Forelimb muscle (tissue), 1 donor: ENCODE data around the gene TFF1. TPM values are rescaled to one million over a fixed set of nuclear protein-coding genes. Genes with fewer than 3 reads are reported as not detected.

Experiments
- DNase-seq: peaks from one replicate; pipeline ENCODE4 v3.0.0-alpha.2; 2013; ENCODE audit warnings: low read depth
- polyA plus RNA-seq: library from polyadenylated mRNA; unstranded; fragments of 120-200 nt; gene quantifications from one replicate; pipeline ENCODE4 v1.2.1, GENCODE V29; 2013; ENCODE audit not compliant: insufficient read length

TFF1 gene
- polyA plus RNA-seq, 1 donor, result not detected

DNA sequence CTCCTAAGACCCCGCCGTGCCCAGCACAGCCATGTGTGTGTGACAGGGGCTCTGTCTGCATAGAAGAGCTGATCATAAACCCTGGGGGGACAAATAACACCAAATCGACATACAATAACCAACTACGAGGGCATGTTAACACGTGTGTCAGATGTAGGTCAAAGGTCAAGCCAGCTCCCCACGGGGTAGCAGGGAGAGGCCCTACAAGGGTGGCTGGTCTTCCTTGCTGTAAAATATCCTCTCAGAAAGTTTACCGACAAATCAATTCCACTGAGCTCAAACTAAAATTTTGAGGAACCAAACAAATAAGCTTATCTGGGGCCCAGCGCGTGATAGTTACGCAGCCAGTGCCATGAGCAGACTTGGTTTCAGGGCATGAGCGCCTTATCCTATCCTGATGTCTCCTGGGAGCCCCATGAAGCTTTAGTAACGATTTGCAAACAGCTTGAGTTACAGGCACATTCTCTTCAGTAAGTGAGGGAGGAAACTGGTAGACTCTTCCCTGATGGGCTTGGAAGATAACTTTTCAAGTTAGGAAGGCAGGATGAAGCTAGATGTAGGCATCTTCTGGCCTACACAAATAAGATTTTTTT lies 32.2 kb upstream of the TFF1 start:
- DNase-seq, result no peak

DNA sequence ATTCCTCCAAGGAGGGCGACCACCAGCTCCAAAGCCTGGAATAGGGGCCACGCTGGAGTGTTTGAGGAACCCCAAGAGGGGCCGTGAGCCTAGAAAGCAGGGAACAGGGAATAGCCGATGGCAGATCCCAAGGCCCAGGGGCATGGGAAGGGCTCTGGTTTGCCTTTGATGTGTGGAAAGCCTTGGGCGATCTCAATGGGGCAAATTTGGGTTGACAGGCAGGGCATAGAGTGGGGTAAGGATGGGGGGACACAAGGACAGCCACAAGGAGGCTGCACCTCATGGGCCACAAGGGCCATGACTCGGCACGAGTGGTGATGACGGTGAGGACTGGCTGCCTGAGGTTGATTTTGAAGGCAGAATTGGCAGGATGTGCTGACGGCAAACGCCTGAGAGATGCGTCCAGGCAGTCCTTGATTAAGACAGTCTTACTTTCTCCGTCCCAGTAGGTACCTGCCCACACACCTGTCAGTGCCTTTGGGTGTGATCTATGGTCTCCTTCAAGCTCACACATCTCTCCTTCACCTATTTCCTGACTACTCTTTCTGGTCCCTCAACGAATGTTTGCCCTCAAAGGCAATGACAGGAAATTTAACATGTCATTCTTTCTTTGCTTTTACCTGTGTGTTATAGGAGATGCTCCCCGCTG lies 31.5 kb upstream of the TFF1 start:
- no peak for DNase-seq

DNA sequence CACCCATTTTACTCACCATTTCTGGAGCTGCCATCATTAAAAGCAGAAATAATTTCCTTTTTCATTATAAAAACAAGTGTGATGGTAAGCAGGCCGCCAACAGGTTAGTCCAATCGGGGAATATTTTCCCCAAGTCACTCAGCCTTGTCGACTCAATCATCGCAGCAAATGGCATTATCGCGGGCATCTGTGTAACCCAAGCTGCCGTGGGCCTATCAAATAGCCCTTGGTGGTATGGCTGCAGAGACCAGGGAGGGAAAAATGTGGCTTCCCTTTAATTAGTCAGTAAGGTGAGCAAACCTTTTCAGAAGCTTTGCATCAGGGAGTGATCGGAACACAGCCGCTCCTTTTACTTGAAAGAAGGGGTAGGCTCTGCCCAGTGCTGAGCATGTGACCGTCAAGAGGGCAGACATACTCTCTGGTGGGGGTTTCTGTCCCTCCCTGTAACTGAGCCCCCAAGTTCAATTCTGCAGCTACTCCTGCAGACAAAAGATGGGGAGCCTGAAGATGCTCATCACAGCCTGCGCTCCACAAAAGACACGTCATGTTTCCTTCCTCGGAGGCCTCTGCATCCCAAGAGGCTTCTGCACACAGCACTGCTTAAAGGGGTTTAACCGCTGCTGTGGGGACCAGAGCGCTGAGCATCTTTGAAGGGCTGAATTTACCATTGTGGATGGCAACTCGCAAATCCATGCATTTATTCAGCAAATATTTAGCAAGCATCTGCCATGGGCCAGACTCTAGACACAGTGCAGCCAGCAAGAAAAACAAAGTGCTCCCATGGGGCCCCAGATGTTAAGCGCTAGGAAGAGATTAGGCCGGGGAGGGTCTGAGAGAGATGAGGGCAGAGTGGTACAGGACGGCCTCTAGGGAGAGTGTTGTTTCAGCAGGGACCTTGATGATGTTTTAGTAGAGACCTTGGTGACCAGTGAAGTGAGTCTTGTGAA lies 30.7 kb upstream of the TFF1 start:
- no peak for DNase-seq

DNA sequence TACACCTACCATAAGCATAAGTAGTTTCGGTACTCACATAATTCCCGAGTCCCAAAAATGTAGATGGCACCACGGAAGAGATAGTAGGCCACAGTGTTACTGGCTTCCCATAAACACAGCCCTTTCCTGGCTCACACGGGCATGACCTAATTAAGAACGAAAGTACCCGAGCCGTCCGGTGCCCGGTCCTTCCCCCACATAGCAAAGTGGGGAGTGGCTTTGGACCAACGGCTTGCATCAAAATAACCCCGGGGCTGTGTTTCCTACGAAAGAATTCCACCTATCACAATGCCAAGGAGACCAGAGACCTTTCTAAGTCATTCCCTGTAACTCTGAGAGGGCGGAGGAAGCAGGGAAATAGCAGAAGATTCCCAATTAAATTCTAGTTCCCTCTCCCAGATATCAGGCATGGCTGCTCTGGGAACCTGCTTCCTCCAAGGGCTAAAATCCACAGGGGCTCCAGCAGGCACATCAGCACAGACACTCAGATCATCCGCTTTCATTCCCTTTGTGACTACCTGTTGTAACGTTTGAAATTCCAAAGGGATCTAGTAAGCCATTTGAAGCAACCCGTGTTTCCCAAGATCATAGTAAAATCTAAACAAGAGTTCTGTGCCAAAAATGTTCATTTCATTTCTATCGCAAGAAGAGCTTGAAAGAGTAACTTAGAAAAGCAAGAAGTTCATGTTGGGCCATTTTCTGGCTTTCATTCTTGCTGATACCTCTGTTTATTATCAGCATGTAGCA lies 29.7 kb upstream of the TFF1 start, which contains the start of gene TMPRSS3:
TMPRSS3 (minus strand) TSS at position 148 of the 747 bp plus-strand sequence. CDS start 635 bp downstream, outside the sequence.
- DNase-seq, result no peak

DNA sequence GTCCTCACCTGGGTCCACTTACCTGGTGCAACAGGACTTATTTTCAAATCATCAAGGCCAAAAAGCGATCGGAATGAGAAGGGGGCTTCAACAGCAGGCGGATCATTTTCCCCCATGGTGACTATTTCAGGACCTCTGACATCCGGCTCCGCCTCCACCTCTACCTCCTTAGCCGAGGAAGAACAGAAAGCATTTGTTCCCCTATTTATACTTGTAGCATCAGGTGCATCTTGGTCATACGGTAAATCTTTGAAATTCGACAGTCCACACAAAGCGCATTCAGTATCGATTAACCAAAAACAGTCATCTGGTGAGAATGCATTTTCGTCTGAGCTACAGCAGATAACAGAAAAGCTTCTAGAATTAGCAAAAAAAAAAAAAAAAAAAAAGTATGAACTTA lies 29.0 kb upstream of the TFF1 start:
- no peak for DNase-seq

DNA sequence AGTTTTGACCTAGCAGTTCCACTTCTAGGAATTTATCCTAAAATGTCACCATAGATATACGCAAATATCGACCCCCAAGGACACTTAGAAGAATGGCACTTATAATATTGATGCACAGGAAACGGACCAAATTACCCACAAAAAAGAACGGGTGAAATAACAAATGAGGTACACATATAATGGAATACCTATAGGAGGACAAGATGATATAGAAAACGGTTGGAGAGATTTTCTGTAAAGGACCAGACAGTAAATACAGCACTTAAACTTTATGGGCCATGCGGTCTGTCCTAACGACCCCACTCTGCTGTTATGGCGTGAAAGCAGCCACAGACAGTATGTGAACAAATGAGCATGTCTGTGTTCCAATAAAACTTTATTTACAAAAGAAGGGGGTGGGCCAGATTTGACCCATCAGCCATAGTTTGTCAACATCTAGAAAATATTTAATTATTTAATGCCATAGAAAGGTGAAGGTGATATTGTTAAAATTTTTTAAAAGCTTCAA lies 27.2 kb upstream of the TFF1 start:
- no peak for DNase-seq

DNA sequence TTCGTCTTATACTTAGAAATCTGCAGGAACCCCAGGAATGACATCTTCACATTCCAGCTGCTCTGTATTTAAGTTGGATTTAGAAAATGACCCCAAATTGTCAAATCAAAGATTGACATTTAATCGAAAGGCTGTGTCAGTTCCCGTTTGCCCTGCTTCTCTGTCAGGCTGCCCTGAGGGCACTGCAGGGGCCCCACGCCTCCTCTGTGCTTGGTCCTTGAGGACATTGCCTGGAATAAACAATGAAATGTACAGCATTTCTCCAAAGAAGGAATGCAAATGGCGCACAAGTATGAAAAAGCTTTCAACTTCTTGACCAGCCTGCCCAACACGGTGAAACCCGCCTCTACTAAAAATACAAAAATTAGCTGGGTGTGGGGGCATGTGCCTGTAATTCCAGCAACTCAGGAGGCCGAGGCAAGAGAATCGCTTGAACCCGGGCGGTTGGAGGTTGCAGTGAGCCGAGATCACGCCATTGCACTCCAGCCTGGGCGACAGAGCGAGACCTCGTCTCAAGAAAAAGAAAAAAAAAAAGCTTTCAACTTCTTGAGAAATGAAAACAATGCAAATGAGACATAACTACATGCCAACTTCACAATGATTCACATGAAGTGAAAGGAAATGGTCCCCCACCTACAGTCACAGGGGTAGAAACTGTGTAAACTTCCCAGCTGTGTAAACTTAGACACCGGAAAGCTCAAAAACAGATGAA lies 26.6 kb upstream of the TFF1 start:
- DNase-seq, result no peak

DNA sequence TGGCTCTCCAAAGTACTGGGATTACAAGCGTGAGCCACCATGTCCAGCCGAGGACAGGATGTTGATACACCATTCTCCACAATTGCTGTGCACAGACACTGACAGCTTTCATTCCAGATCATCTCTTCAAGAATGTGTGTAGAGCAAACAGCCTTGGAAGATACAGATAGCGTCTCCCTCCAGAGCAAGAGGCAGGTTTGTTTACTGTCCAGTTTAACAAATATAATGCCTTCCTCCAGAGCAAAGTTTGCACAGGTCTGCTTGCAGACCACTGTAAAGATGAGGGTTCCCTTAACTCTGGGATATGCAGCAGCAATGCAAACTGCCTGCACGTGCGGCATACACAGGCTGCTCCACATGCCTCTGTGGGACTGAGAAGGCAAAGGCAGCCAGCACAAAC lies 25.0 kb upstream of the TFF1 start:
- no peak for DNase-seq

DNA sequence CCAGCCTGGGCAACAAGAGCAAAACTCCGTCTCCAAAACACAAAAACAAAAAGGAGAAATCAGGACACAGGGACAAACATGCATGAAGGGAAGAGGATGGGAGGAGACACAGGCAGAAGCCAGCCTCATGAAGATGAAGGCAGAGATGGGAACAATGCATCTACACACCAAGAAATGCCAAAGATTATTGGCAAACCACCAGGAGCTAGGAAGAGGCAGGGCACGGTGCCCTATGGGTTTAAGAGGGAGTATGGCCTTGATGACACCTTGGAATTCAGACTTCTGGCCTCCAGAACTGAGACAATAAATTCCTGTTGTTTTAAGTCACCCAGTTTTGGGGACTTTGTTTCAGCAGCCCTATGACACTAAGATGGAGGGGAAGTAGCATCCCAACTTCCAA lies 24.4 kb upstream of the TFF1 start:
- no peak for DNase-seq

DNA sequence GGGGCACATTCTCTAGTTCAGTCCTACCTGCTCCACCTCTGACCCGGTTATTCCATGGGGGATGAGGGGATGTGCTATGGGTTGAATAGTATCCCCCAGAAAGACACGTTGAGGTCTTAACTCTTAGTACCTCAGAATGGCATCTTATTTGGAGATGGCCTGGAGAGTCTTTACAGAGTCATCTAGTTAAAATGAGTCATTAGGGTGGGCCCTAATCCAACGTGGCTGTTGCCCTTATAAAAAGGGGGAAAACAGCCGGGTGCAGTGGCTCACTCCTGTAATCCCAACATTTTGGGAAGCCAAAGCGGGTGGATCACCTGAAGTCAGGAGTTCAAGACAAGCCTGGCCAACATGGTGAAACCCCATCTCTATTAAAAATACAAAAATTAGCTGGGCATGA lies 23.9 kb upstream of the TFF1 start:
- no peak for DNase-seq

DNA sequence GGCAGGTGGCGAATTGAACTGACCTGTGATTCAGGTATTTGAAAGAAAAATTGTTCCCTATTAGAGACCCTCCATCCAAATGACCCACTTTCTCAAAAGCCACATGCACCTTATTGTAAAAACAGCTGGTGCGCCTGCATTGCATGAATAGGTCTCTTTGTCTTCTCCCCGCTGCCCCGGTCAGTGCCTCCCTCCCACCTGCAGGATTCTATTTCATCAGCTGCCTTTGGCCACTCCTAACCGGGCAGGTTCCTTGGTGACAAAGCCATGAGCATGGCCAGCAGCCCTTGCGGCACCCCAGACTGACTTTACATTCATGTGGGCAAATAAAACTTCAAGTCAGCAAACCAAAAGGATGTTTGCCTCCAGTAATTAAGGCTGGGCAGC lies 23.1 kb upstream of the TFF1 start:
- no peak for DNase-seq

DNA sequence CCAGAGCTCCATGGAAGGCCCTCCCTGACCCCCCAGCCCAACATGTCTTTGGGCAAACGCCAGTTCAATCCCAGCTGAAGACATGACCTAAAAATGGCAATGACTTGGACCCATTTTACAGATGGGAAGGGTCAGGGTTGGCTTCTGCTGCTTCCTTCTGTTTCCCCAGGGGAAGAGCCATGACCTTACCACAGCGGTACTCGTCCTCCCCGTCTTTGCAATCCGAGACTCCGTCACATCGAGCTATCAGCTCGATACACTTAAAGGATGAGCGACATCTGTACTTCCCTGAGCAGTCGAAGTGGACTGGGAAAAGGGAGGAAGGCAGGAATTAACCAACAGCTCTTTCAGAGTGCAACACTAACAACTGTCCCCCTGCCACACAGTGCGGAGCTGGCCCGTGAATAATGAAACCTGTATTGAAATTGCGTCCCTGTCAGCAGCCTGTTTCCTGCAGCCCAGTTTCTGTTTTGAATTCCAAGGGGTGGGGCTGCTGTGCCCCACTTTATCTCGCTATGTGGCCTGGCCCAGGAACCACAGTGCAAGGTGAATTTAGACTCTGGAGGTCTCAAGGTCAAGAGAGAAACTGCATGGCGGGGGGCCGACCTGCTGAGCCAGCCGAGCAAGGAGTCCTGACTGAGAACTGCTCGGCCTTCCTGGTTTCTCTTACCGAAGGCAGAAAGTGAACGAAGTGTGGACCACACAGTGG lies 22.6 kb upstream of the TFF1 start:
- no peak for DNase-seq

DNA sequence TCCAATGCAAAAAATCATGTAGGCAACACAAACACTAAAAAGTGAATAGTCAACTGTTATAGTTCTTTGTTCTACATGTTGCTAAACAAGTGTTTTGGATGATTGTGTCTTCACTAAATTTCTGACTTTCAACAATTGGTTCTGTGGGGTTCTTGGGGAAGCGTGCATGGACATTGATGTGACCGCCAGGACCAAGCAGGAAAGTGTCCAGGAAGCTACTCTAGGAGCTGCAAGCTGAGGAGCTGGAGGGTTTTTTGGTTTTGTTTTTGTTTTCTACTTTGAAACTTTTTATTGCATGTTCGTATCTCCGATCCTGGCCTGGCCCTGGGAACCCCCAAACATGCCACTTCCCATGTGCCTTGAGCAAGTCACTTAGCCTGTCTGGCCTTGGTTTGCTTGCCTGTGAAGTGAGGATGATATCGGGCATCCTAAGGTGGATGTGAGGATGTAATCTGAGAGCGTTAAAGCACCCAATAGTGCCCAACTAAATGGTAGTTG lies 21.6 kb upstream of the TFF1 start:
- no peak for DNase-seq

DNA sequence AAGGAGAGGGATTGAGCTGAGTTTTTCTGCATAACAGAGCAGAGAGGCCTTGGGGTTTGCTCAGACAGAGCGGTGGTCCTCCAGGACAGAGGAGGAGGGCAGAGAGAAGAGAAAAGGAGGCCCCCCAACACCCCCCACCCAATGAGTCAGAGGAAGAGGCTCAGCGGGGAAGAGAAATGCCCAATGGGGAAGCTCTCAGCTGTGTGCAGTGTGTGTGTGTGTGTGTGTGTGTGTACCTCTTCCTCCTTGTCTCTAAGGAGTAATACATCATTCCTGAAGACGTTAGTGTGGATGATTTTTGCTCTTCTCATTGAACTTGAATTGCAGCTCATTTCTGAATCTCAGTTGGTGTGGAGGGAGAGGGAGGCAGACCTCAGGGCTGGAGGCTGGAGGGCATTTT lies 20.8 kb upstream of the TFF1 start:
- no peak for DNase-seq

DNA sequence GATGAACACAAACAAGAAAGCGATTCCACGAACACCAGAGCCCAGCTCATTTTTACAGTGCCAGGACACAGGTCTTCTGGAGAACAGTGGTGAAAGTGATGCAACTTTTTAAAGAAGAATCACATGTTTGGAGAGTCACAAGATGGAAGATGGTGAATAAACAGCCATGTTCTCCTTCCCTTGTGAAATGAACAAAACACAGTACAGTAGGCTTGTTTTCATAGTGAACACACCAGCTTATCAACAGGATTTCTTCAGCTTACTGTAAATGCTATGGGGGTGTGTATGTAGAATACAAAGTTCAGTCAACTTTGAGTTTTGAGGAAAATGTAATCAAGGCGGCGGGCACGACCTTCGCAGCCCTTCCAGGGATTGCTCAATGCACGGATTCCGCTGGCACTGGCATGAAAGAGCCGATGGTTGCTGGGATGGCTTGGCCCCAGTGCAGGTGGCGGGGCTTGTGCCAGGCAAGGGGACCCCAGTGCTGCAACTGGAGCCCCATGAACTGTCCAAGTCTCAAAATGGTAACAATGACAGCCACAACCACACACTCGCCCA lies 19.8 kb upstream of the TFF1 start:
- DNase-seq, result no peak

DNA sequence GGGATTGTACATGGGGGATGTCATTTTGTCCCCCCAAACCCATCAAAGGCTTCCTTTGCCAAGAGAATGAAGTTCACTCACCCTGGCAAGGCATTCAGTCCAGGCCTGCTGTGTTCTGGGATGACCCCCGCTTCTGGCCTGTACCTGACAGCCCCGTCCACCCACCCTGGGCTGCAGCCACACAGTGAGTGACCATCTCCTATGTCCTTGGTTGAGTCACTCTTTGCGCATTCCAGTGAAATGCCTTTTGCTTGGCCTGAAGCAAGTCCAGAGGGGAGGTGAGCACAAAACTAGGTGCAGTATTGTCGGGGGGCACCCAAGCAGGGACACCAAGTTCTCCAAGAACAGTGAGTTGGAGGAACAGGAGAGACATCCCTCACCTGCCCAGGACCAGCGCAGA lies 19.3 kb upstream of the TFF1 start:
- no peak for DNase-seq

DNA sequence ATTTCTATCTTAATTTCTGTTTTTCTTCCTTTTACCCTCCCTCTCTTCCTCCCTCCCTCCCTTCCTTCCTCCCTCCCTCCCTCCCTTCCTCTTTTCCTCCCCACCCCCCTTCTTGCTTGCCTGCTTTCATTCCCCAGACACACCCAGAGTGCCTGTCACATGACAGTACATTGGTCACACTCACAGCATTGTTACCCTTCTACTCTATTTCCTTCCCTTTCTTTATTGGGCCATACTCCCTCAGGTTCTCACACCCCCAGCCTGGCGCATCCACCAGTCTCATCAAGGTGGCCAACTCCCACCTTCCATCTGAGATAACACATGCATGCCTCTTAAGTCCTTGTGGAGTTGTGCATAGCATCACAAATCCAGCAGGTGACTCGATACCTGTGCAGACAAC lies 18.7 kb upstream of the TFF1 start:
- no peak for DNase-seq

DNA sequence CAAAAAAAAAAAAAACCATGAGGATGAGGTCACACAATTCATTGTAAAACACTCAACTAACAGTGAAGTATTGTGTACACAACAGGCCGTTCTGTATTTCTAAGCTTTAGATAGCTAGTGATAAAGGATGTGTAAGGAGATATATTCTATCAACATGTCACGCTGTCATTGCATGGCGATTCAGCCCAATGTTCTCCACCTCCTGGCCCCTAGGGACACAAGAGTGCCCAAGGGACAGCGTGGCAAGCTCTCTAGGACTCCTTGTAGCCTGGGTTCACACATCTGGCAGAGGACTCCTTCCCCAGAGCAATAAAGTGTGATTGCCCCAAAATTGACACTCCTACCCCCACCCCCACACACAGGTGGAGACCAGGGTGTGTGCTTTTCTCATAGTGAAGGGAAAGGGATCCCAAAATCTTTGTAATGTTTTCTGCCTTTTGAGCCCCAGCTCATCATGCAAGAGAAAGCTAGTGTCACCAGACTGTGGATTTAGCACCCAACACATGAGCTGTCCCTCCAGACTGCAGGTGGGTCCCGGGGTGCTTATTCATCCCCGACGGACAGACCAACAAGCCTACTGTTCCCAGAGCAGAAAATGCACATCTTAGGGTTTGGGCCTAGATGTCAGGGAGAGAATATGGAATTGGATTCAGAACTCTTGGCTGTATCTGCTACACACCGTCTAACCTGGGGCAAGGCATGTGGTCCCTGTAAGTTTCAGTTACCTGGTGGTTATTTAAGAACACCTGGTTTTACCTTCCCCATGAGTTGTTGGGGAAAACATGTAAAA lies 18.0 kb upstream of the TFF1 start:
- DNase-seq, result no peak

DNA sequence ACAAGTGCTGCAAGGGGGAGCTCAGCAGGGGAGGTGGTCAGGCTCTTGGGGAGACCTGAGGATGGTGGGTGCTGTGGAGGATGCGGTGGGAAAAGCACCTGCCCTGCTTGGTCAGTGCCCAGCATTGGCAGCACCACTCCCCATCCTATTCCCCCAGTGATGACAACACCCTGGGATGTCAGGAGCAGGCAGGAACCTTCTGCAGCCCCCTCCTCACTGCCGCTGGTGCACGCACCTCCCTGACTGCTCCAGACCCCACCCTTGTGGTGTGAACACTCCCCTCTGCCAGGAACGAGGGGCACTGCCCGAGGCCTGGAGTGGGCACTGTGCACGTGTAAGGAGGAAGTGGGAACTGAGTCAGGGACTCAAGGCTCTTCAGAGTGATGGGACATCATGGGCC lies 17.0 kb upstream of the TFF1 start:
- DNase-seq, result no peak
